ENCODE data around the gene KRTAP10-9.
"Not testable (repeated sequence)": the region's sequence is repeated elsewhere in the genome, so short reads cannot be mapped to it uniquely, and the experiment has no call there.

The KRTAP10-9 gene

DNA sequence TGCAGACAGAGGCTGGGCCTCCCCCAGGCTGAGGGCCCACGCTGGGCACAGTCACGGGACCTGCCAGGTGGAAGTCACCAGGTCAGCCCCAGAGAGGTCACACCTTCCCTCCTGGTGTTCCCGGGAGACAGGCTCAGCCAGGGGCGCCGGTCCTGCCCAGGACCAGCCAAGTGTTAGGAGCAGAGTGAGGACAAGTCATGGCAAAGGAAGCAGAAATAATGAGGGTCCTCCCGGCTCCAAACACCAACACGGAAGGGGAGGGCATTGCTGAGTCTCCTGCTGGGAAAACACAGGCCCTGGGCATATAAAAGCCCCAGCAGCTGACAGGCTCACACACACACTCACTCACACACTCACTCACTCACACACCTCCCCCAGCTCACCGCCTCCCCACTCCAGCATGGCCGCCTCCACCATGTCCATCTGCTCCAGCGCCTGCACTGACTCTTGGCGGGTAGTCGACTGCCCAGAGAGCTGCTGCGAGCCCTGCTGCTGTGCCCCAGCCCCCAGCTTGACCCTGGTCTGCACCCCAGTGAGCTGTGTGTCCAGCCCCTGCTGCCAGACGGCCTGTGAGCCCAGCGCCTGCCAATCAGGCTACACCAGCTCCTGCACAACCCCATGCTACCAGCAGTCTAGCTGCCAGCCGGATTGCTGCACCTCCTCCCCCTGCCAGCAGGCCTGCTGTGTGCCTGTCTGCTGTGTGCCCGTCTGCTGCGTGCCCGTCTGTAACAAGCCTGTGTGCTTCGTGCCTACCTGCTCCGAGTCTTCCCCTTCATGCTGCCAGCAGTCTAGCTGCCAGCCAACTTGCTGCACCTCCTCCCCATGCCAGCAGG lies 10.3 kb downstream of the KRTAP10-9 start, which contains the start of gene KRTAP10-10:
Gene KRTAP10-10, plus strand, starts transcription at position 339 of the 833 bp plus-strand sequence. Its CDS starts 62 bp downstream, at position 401.
- ChIA-PET POLR2A (no interaction called here), CTCF (no interaction called here)
- Histone ChIP-seq H3K27me3 (replicated peaks in 2 of 5; ENCODE audit: control insufficient read depth in 4 of 5, insufficient read depth in 5 of 5, low read length in 4 of 5) (peaks cover 0 to 6% (median 2%) of the 10 kb centered on the region in 5 experiments), H3K36me3 (ENCODE audit: control insufficient read depth in 4 of 4, insufficient read depth in 4 of 4, low read length in 3 of 4) (no peaks in the 10 kb centered on the region), H3K9me3 (ENCODE audit: control extremely low read depth in 1 of 5, control insufficient read depth in 4 of 5, insufficient read depth in 2 of 5, low read depth in 1 of 5, low read length in 4 of 5) (peaks cover 1 to 19% (median 11%) of the 10 kb centered on the region in 5 experiments), H3K4me1 (ENCODE audit: control extremely low read depth in 1 of 4, control insufficient read depth in 4 of 4, insufficient read depth in 4 of 4, low read length in 3 of 4) (no peaks in the 10 kb centered on the region), H3K4me3 (ENCODE audit: control insufficient read depth in 1 of 7, extremely low read depth in 1 of 7, insufficient read depth in 4 of 7, low read depth in 2 of 7, low read length in 6 of 7) (no peak within 1 kb of the TSS), H3K27ac (ENCODE audit: insufficient read depth in 1 of 2, low read depth in 1 of 2, low read length in 2 of 2, poor library complexity in 1 of 2, severe bottlenecking in 2 of 2) (no peak within 1 kb of the TSS)
- no peak for DNase-seq
- 76% methylated on average over 10 of the region's 21 CpGs for WGBS (ENCODE audit: insufficient coverage)

- H3K4me3 ChIP-seq (ENCODE audit: control insufficient read depth in 1 of 7, extremely low read depth in 1 of 7, insufficient read depth in 4 of 7, low read depth in 2 of 7, low read length in 6 of 7); H3K27me3 ChIP-seq (replicated peaks in 2 of 5; ENCODE audit: control insufficient read depth in 4 of 5, insufficient read depth in 5 of 5, low read length in 4 of 5); CTCF ChIA-PET; H3K27ac ChIP-seq (ENCODE audit: insufficient read depth in 1 of 2, low read depth in 1 of 2, low read length in 2 of 2, poor library complexity in 1 of 2, severe bottlenecking in 2 of 2); H3K4me1 ChIP-seq (ENCODE audit: control extremely low read depth in 1 of 4, control insufficient read depth in 4 of 4, insufficient read depth in 4 of 4, low read length in 3 of 4); H3K36me3 ChIP-seq (ENCODE audit: control insufficient read depth in 4 of 4, insufficient read depth in 4 of 4, low read length in 3 of 4); DNase-seq: not testable (repeated sequence)
- POLR2A ChIA-PET = interaction anchor here (0.5 kb wide), 1 partner anchor 222 kb away, joined by 4 read pairs; no protein-coding TSS in a partner anchor
- peaks cover 1 to 16% (median 9%) of the 10 kb centered on the region in 5 experiments for H3K9me3 ChIP-seq (ENCODE audit: control extremely low read depth in 1 of 5, control insufficient read depth in 4 of 5, insufficient read depth in 2 of 5, low read depth in 1 of 5, low read length in 4 of 5)
- WGBS (ENCODE audit: insufficient coverage) = 93% methylated on average over 3 of the region's 12 CpGs
Observed at GRCh38 chr21:44637851-44638348, 11.0 kb downstream of the KRTAP10-9 start.

DNA sequence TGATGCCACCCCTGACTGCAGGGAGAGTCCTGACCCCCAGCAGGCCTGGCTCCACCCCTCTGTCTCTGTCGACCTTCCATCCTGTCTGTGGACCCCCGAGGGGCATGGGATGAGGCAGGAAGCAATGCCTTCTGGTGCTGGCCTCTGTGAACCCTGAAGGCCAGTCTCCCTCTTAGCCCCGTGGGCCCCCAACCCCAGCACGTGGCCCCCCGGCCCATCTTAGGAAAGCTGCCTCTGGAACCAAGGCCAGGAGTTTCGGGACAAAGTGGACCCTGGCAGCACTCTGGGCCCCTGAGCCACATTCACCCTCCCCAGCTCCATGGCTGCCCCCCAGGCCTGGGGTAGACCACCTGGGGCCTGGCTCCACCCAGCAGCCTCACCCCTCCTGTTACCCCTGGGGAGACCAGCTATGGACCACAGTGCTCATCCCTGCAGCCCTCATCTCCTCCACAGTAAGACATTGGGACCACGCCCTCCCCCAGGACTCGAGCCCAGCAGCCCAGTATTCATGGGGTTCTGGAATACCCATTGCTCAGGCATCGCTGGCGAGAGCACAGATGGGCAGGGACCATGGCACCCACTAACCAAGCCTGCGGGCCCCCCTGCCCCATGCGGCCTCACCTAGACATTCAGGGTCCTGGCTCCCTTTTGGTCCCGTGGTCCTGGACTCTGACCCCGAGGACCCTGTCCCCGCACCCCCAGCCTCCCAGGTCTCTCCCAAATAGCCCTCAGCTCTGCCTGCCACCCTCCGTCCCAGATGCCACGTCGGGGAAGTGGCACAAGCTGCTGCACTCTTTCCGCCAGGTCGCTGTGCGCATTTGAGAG lies 11.8 kb downstream of the KRTAP10-9 start:
- CTCF ChIA-PET; H3K4me1 ChIP-seq (ENCODE audit: control extremely low read depth in 1 of 4, control insufficient read depth in 4 of 4, insufficient read depth in 4 of 4, low read length in 3 of 4); H3K27me3 ChIP-seq (replicated peaks in 2 of 5; ENCODE audit: control insufficient read depth in 4 of 5, insufficient read depth in 5 of 5, low read length in 4 of 5); H3K36me3 ChIP-seq (ENCODE audit: control insufficient read depth in 4 of 4, insufficient read depth in 4 of 4, low read length in 3 of 4); H3K27ac ChIP-seq (ENCODE audit: insufficient read depth in 1 of 2, low read depth in 1 of 2, low read length in 2 of 2, poor library complexity in 1 of 2, severe bottlenecking in 2 of 2); POLR2A ChIA-PET; DNase-seq; H3K4me3 ChIP-seq (ENCODE audit: control insufficient read depth in 1 of 7, extremely low read depth in 1 of 7, insufficient read depth in 4 of 7, low read depth in 2 of 7, low read length in 6 of 7): not testable (repeated sequence)
- 96% methylated on average over 12 of the region's 21 CpGs for WGBS (ENCODE audit: insufficient coverage)
- H3K9me3 ChIP-seq (ENCODE audit: control extremely low read depth in 1 of 5, control insufficient read depth in 4 of 5, insufficient read depth in 2 of 5, low read depth in 1 of 5, low read length in 4 of 5) = peaks cover 1 to 18% (median 13%) of the 10 kb centered on the region in 5 experiments

- POLR2A ChIA-PET = no interaction called here
- Histone ChIP-seq H3K4me3 (ENCODE audit: control insufficient read depth in 1 of 7, extremely low read depth in 1 of 7, insufficient read depth in 4 of 7, low read depth in 2 of 7, low read length in 6 of 7) (no peak overlapping the region), H3K27ac (ENCODE audit: insufficient read depth in 1 of 2, low read depth in 1 of 2, low read length in 2 of 2, poor library complexity in 1 of 2, severe bottlenecking in 2 of 2) (no peak overlapping the region), H3K27me3 (replicated peaks in 2 of 5; ENCODE audit: control insufficient read depth in 4 of 5, insufficient read depth in 5 of 5, low read length in 4 of 5) (peaks cover 0 to 6% (median 2%) of the 10 kb centered on the region in 5 experiments), H3K4me1 (ENCODE audit: control extremely low read depth in 1 of 4, control insufficient read depth in 4 of 4, insufficient read depth in 4 of 4, low read length in 3 of 4) (no peaks in the 10 kb centered on the region), H3K9me3 (ENCODE audit: control extremely low read depth in 1 of 5, control insufficient read depth in 4 of 5, insufficient read depth in 2 of 5, low read depth in 1 of 5, low read length in 4 of 5) (peaks cover 3 to 23% (median 16%) of the 10 kb centered on the region in 5 experiments), H3K36me3 (ENCODE audit: control insufficient read depth in 4 of 4, insufficient read depth in 4 of 4, low read length in 3 of 4) (no peaks in the 10 kb centered on the region)
- DNase-seq = no peak
- CTCF ChIA-PET = no interaction called here
- WGBS (ENCODE audit: insufficient coverage) = 96% methylated on average over 12 of the region's 12 CpGs
Observed at GRCh38 chr21:44639331-44639655, 12.4 kb downstream of the KRTAP10-9 start.

- Histone ChIP-seq H3K36me3 (ENCODE audit: control insufficient read depth in 4 of 4, insufficient read depth in 4 of 4, low read length in 3 of 4) (no peaks in the 10 kb centered on the region), H3K27ac (ENCODE audit: insufficient read depth in 1 of 2, low read depth in 1 of 2, low read length in 2 of 2, poor library complexity in 1 of 2, severe bottlenecking in 2 of 2) (no peak overlapping the region), H3K4me3 (ENCODE audit: control insufficient read depth in 1 of 7, extremely low read depth in 1 of 7, insufficient read depth in 4 of 7, low read depth in 2 of 7, low read length in 6 of 7) (no peak overlapping the region), H3K9me3 (ENCODE audit: control extremely low read depth in 1 of 5, control insufficient read depth in 4 of 5, insufficient read depth in 2 of 5, low read depth in 1 of 5, low read length in 4 of 5) (peaks cover 6 to 29% (median 16%) of the 10 kb centered on the region in 5 experiments), H3K27me3 (replicated peaks in 2 of 5; ENCODE audit: control insufficient read depth in 4 of 5, insufficient read depth in 5 of 5, low read length in 4 of 5) (peaks cover 0 to 5% (median 2%) of the 10 kb centered on the region in 5 experiments), H3K4me1 (ENCODE audit: control extremely low read depth in 1 of 4, control insufficient read depth in 4 of 4, insufficient read depth in 4 of 4, low read length in 3 of 4) (no peaks in the 10 kb centered on the region)
- ChIA-PET POLR2A (no interaction called here), CTCF (no interaction called here)
- 95% methylated on average over 4 of the region's 5 CpGs for WGBS (ENCODE audit: insufficient coverage)
- DNase-seq = no peak
Observed at GRCh38 chr21:44640761-44641160, 13.9 kb downstream of the KRTAP10-9 start.

GRCh38 chr21:44643741-44644310 lies 16.9 kb downstream of the KRTAP10-9 start:
- CTCF ChIA-PET = no interaction called here
- H3K27me3 ChIP-seq (replicated peaks in 2 of 5; ENCODE audit: control insufficient read depth in 4 of 5, insufficient read depth in 5 of 5, low read length in 4 of 5) = peaks cover 0 to 18% (median 2%) of the 10 kb centered on the region in 5 experiments
- no peaks in the 10 kb centered on the region for H3K4me1 ChIP-seq (ENCODE audit: control extremely low read depth in 1 of 4, control insufficient read depth in 4 of 4, insufficient read depth in 4 of 4, low read length in 3 of 4)
- no peak for DNase-seq
- H3K4me3 ChIP-seq (ENCODE audit: control insufficient read depth in 1 of 7, extremely low read depth in 1 of 7, insufficient read depth in 4 of 7, low read depth in 2 of 7, low read length in 6 of 7) = no peak overlapping the region
- H3K36me3 ChIP-seq (ENCODE audit: control insufficient read depth in 4 of 4, insufficient read depth in 4 of 4, low read length in 3 of 4) = no peaks in the 10 kb centered on the region
- WGBS (ENCODE audit: insufficient coverage) = 87% methylated on average over 12 of the region's 14 CpGs
- POLR2A ChIA-PET = no interaction called here
- H3K27ac ChIP-seq (ENCODE audit: insufficient read depth in 1 of 2, low read depth in 1 of 2, low read length in 2 of 2, poor library complexity in 1 of 2, severe bottlenecking in 2 of 2) = no peak overlapping the region
- H3K9me3 ChIP-seq (ENCODE audit: control extremely low read depth in 1 of 5, control insufficient read depth in 4 of 5, insufficient read depth in 2 of 5, low read depth in 1 of 5, low read length in 4 of 5) = peaks cover 6 to 29% (median 16%) of the 10 kb centered on the region in 5 experiments
